Stomach (tissue), 9 donors: ENCODE data around the gene RPL37A. TPM values are rescaled to one million over a fixed set of nuclear protein-coding genes. Genes with fewer than 3 reads are reported as not detected.

Experiments
- DNase-seq, 2 donors: peaks; one replicate each; pipeline versions ENCODE4 v3.0.0 to v3.0.0-alpha.2; 2013 to 2019
- H3K27ac ChIP-seq, 5 donors: fragments of 200-600 bp in 4 of 5; sonication (generic) in 4 of 5; one replicate each; pipeline ENCODE4 v1.5.1; 2013 to 2019; ENCODE audit warnings: mild to moderate bottlenecking in 1 of 5, moderate library complexity in 1 of 5
- H3K27me3 ChIP-seq, 3 donors: fragments of 200-600 bp; sonication (generic); one replicate each; pipeline ENCODE4 v1.5.1; 2017 to 2019; ENCODE audit warnings: mixed run types in 1 of 3
- H3K36me3 ChIP-seq, 4 donors: fragments of 200-600 bp; sonication (generic); 1 replicate in 3 of 4; 2 replicates in 1 of 4; pipeline ENCODE4 v1.5.1; 2016 to 2019
- H3K4me1 ChIP-seq, 4 donors: fragments of 200-600 bp; sonication (generic); one replicate each; pipeline ENCODE4 v1.5.1; 2016 to 2019
- H3K4me3 ChIP-seq, 4 donors: fragments of 200-600 bp; sonication (generic) in 3 of 4; one replicate each; pipeline ENCODE4 v1.5.1; 2016 to 2019; ENCODE audit warnings: mild to moderate bottlenecking in 1 of 4
- H3K9me3 ChIP-seq, 4 donors: fragments of 200-600 bp; sonication (generic); one replicate each; pipeline ENCODE4 v1.5.1; 2016 to 2019
- CTCF ChIP-seq, 7 experiments: fragments of 450-650 bp in 4 of 7; fragments of 200-600 bp in 3 of 7; sonication (generic) in 3 of 7; IDR thresholded peaks; one replicate each; pipeline ENCODE4 v1.5.1; 2016 to 2019; ENCODE audit warnings: antibody characterized with exemption in 7 of 7, control low read depth in 2 of 7, mild to moderate bottlenecking in 1 of 7
- EP300 ChIP-seq: sonication (generic); formaldehyde crosslinking; IDR thresholded peaks from one replicate; pipeline ENCODE4 v1.6.1; 2017; ENCODE audit warnings: antibody characterized with exemption
- POLR2A ChIP-seq, 4 donors: fragments of 450-650 bp; IDR thresholded peaks; one replicate each; pipeline ENCODE4 v1.6.1; 2016; ENCODE audit warnings: antibody characterized with exemption in 4 of 4, control low read depth in 2 of 4, mild to moderate bottlenecking in 1 of 4, moderate library complexity in 1 of 4
- POLR2AphosphoS5 ChIP-seq, 3 donors: sonication (generic); formaldehyde crosslinking; IDR thresholded peaks; one replicate each; pipeline ENCODE4 v1.6.1; 2016; ENCODE audit warnings: antibody characterized with exemption in 3 of 3
- WGBS, 5 donors: extraction: QIAGEN DNeasy Blood & Tissue Kit in 3 of 5; methylation state at CpG; one replicate each; pipeline versions ENCODE4 v1.1.5 to v1.1.7; 2013 to 2018; 5-methylcytosine and 5-hydroxymethylcytosine counted together
- intact Hi-C: fragments of 100-400 bp; cut with DNase I; formaldehyde crosslinking; loops from one replicate; pipeline ENCODE4 v1.15.1; 2023; ENCODE audit warnings: low total_unique reads
- polyA plus RNA-seq, 3 donors: library from polyadenylated mRNA; stranded (reverse); fragments of 200-250 nt; gene quantifications; one replicate each; pipeline ENCODE4 v1.2.3, GENCODE V29; 2013
- total RNA-seq, 5 donors: library from RNA; depleted of rRNA; stranded (reverse); fragments of >200 nt; gene quantifications; one replicate each; pipeline versions ENCODE4 v1.1.0 to v1.2.3, GENCODE V29; 2014 to 2016
- donor health status: healthy with polysubstance abuse.
- donor health status: Bipolar disorder and iron deficiency.
- donor health status: healthy.

The RPL37A gene
- total and polyA plus RNA-seq, 8 donors, result 115 to 5,853 (median 2,284) TPM

GRCh38 chr2:216465579-216466195 is 33.0 kb upstream of the RPL37A start:
- H3K36me3 ChIP-seq, result peaks cover 0 to 87% (median 68%) of the 10 kb centered on the region in 4 donors
- TF ChIP-seq POLR2AphosphoS5 (IDR thresholded peaks at IDR 0.05), result no peak
- TF ChIP-seq EP300, result no peak
- TF ChIP-seq POLR2A (IDR thresholded peaks at IDR 0.05), result no peak
- TF ChIP-seq CTCF (IDR thresholded peaks at IDR 0.05), result no peak
- no peaks in the 10 kb centered on the region for H3K9me3 ChIP-seq
- DNase-seq, result no peak
- no peak overlapping the region for H3K4me3 ChIP-seq
- H3K27ac ChIP-seq, result no peak overlapping the region
- no peaks in the 10 kb centered on the region for H3K4me1 ChIP-seq
- intact Hi-C loops, result no loop called here
- H3K27me3 ChIP-seq, result no peaks in the 10 kb centered on the region
- WGBS, 5 donors, result 85 to 94% (median 92%) methylated on average over 5 of the region's 5 CpGs

DNA sequence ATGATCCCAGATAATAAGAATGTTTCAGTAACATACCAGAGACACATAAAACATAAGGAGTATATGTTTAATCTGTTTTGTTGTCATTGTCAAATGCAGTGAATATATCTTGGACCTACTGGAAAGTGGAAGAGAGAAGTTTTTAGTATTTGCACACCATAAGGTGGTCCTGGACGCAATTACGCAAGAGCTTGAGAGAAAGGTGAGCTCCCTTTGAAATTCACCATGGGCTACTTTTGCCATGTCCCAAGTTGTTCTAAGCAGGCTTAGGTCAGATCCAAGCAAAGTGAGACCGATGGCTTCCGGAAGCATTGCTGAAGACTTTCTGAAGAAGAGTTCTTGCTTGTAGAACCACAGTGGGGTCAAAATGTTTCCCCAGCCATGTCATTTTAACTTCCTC is 30.8 kb upstream of the RPL37A start:
- Histone ChIP-seq H3K9me3 (no peaks in the 10 kb centered on the region), H3K36me3 (peaks cover 0 to 91% (median 77%) of the 10 kb centered on the region in 4 donors), H3K27ac (no peak overlapping the region), H3K4me3 (no peak overlapping the region), H3K4me1 (no peaks in the 10 kb centered on the region), H3K27me3 (no peaks in the 10 kb centered on the region)
- no peak for DNase-seq
- intact Hi-C loops, result no loop called here
- 94 to 99% (median 96%) methylated on average over 4 of the region's 4 CpGs for WGBS, 5 donors
- TF ChIP-seq POLR2A (IDR thresholded peaks at IDR 0.05) (no peak), CTCF (IDR thresholded peaks at IDR 0.05) (no peak), POLR2AphosphoS5 (IDR thresholded peaks at IDR 0.05) (no peak), EP300 (no peak)

GRCh38 chr2:216469661-216470060 is 29.0 kb upstream of the RPL37A start:
- H3K4me3 ChIP-seq, result no peak overlapping the region
- peaks cover 0 to 77% (median 69%) of the 10 kb centered on the region in 4 donors for H3K36me3 ChIP-seq
- no peak overlapping the region for H3K27ac ChIP-seq
- intact Hi-C loops, result no loop called here
- no peaks in the 10 kb centered on the region for H3K27me3 ChIP-seq
- no peak for TF ChIP-seq POLR2AphosphoS5 (IDR thresholded peaks at IDR 0.05)
- TF ChIP-seq POLR2A (IDR thresholded peaks at IDR 0.05), result no peak
- no peak for TF ChIP-seq CTCF (IDR thresholded peaks at IDR 0.05)
- no peak for TF ChIP-seq EP300
- DNase-seq, result no peak
- no peaks in the 10 kb centered on the region for H3K4me1 ChIP-seq
- H3K9me3 ChIP-seq, result no peaks in the 10 kb centered on the region

GRCh38 chr2:216473187-216473586 is 25.5 kb upstream of the RPL37A start:
- H3K27ac ChIP-seq, result no peak overlapping the region

More at GRCh38 chr2:216473187-216473586, 25.5 kb upstream of the RPL37A start:
- H3K9me3 ChIP-seq, result no peaks in the 10 kb centered on the region
- H3K4me1 ChIP-seq, result no peaks in the 10 kb centered on the region
- WGBS, 5 donors, result 86 to 99% (median 95%) methylated on average over 3 of the region's 3 CpGs
- H3K27me3 ChIP-seq, result no peaks in the 10 kb centered on the region
- TF ChIP-seq POLR2A (IDR thresholded peaks at IDR 0.05), result no peak
- no peak for TF ChIP-seq CTCF (IDR thresholded peaks at IDR 0.05)
- no peak for TF ChIP-seq POLR2AphosphoS5 (IDR thresholded peaks at IDR 0.05)
- TF ChIP-seq EP300, result no peak
- H3K4me3 ChIP-seq, result no peak overlapping the region
- peaks cover under 1 to 77% (median 68%) of the 10 kb centered on the region in 4 donors for H3K36me3 ChIP-seq
- no peak for DNase-seq
- intact Hi-C loops, result no loop called here
